Measurements from ENCODE around the gene CAMK2B. TPM values are rescaled to one million over a fixed set of nuclear protein-coding genes. Genes with fewer than 3 reads are reported as not detected.

Gene CAMK2B
- total RNA-seq, 4 donors from 2014 or later, result 0.44 to 5.1 (median 0.81) TPM

DNA sequence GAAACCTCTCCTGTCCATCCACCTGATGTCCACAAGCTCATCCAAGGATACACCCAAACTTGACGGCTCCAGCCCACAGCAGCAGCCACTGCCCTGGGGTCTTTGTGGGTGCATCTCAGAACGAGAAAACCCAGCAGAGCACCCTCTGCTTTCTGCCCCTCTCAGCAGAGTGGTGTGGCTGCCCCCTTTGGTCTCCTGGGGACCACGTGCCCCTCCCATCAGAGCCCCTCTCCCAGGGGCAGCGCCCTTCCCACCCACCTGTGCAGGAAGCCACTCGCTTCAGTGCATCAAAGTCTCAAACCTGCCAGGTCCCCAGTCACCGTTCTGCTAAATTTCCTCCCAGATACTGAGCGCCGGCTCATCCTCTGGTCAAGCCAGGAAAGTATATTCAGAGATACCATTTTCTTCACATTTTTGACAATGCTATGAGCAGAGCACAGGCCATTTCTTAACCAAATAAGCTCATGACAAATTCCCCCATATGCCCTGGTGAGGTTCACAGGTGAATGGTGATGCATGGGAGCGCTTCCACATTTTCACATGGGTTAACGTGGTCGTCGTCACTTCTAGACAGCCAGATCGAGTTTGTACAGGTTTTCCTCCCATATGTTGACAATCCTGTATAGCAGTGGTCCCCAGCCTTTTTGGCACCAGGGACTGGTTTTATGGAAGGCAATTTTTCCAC, 32.4 kb downstream of the CAMK2B start:
- TF ChIP-seq, protein P1, sequence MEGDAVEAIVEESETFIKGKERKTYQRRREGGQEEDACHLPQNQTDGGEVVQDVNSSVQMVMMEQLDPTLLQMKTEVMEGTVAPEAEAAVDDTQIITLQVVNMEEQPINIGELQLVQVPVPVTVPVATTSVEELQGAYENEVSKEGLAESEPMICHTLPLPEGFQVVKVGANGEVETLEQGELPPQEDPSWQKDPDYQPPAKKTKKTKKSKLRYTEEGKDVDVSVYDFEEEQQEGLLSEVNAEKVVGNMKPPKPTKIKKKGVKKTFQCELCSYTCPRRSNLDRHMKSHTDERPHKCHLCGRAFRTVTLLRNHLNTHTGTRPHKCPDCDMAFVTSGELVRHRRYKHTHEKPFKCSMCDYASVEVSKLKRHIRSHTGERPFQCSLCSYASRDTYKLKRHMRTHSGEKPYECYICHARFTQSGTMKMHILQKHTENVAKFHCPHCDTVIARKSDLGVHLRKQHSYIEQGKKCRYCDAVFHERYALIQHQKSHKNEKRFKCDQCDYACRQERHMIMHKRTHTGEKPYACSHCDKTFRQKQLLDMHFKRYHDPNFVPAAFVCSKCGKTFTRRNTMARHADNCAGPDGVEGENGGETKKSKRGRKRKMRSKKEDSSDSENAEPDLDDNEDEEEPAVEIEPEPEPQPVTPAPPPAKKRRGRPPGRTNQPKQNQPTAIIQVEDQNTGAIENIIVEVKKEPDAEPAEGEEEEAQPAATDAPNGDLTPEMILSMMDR (IDR thresholded peaks at IDR 0.05; ENCODE audit: low read depth), result no peak

DNA sequence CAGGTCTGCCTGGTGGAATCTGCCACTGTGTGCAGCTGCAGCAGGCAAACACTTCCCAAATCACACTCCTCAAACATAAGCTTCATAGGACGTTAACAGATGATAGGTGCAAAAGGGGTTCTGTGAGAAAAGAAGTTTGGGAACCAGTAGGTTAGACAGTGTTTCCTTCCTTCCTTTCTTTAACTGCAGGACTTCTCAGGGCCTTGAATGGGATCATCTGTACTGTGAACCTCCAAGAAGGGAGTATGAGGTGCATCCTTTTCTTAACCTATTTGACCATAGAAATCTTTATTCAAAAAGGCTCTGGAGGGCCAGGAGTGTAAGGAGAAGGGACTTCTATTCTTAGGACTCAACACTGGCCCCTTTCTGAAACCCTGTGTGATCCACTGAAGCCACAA, 33.0 kb downstream of the CAMK2B start:
- TF ChIP-seq, protein P1 (IDR thresholded peaks at IDR 0.05; ENCODE audit: low read depth), result no peak

DNA sequence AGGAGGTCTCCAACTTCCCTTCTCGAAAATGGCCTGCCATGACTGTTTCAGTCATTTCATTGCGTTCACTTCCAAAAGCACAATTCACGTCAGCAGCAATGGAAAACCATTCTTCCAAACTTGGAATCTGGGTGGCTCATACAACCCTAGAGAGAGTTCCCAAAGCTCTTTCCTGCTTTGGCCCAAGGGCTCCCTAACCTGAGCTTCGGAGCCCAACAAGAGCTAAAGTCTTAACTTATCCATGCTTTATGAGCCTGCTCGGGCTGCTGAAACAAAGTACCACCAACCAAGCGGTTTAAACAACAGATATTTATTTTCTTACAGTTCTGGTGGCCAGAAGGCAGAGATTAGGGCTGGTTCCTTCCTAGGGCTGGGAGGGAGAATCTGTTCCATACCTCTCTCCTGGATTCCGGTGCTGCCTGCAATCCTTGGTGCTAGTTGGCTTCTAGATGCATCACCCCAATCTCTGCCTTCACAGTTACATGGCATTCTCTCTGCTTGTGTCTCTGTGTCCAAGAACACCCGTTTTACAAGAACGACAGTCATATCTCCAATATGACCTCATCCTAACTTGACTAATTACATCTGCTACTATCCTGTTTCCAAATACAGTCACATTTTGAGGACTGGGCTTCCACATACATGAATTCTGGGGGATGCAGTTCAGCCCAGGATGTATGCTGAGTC, 33.5 kb downstream of the CAMK2B start:
- TF ChIP-seq, protein P1 (IDR thresholded peaks at IDR 0.05; ENCODE audit: low read depth), result no peak

DNA sequence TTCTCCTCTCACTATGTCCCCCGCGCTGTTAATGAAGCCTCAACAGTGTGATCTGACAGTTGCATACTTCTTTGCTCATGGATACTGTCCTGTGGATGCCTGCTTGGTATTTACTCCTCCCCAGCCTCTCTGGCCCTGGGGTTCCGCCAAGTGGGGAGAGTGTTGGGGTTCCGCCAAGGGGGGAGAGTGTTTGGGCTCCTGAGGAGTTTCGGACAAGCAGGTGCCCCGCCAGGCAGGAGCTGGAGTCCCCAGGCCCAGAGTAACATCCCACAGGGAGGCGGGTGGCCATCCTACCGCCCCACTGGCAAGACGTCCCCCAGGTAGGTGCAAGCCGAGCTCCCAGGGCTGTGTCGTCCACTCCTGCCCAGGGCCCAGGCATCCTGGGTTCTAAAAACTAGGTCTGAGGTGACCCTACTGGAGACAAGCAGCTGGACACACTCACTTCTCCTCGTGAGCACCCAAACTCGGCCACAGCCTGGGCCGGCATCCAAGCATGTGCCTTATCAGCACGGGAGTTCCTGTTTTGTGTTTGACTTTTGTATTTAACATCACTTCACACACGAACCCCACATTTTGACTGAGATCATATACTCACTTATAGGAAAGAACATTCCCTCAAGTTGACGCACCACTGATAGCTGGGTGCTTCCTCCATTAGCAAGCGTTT, 34.2 kb downstream of the CAMK2B start:
- TF ChIP-seq, protein P1 (IDR thresholded peaks at IDR 0.05; ENCODE audit: low read depth), result no peak

DNA sequence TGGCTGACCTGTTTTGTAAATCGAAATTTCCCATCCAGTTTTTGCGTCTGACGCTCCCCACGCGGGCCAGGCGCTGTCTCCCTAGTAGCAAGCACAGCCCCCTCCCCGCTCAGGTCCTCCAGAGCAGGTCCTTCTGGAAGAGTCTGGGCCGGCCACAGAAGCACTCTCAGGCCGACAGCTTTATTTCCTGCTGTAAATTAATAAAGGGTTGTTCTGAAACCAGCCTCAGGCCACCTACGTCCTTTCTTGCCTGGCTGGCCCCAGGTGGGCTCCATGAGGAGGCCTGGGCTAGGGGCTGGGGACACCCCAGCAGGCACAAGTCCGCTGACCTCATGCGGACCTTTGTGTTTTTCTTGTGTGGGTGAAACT, 35.2 kb downstream of the CAMK2B start:
- TF ChIP-seq, protein P1 (IDR thresholded peaks at IDR 0.05; ENCODE audit: low read depth), result no peak

DNA sequence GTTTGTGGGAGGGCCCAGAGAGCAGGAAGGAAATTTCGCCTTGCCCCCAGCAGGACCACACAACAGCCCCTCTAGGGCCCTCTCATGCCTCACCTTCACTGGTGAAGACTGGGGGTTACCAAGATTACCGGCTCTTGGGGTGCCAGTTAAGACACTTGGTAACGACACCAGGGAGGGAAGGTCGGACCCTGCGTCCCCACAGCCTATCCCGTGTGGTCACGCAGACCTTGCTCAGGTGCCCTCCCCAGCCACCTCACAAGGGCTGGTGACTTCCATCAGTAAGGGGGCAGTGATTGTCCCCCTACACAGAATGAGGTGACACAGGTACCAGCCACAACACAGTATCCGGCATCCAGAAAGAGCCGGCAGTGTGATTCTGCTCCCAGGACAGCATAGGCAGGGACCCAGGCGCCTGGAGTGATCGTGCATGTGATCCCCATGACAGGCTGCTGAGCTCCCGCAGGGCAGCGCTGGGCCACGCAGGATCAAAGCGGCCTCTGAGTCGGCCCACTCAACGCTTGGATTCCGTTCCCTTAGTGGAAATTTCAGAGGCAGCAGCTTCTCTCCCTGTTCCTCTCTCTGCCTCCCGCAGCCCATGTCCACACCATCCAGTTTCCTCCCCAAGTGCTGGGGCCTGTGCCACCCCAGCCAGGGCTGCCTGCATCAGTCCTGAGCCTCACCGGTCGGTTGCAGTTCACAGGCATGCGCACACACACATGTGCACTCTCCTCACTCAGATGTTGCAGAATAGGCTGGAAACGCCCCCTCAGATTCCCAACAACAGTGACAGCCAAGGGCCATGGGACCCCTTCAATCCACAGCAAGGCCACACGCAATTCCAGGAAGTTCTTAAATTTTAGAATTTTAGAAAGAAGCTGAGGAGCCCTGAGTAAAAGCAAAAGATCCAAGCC, 35.8 kb downstream of the CAMK2B start:
- TF ChIP-seq, protein P1 (IDR thresholded peaks at IDR 0.05; ENCODE audit: low read depth), result no peak

Data from subcutaneous adipose tissue (tissue), 4 donors.